ENCODE results near the gene HTRA2. TPM values are rescaled to one million over a fixed set of nuclear protein-coding genes. Genes with fewer than 3 reads are reported as not detected.

HTRA2 gene
- total RNA-seq, 1 experiment from 2014 or later: 24.9 TPM

DNA sequence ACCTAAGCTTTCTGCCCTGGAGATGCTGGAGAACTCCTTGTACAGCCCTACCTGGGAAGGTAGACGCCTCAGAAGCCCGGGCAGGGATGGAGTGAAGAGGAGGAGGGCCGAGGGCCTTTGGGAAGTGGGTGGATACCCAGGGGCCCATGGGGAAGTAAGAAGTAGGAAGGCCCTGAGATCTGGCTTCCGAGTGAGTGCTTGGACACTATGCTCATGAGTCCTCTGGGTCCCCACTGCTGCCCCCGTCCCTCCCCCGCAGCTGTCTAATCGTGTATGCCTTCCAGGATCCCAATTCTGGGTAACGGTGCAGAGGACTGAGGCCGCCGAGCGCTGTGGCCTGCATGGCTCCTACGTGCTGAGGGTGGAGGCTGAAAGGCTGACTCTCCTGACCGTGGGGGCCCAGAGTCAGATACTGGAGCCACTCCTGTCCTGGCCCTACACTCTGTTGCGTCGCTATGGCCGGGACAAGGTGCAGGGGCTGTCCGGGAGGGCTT lies 25.9 kb downstream of the HTRA2 start:
- Histone ChIP-seq H3K4me1 (ENCODE audit: insufficient read depth, low read length) (0 out of 2 replicates have a peak, but pooled peaks cover 5% of the 10 kb centered on the region), H3T11ph (ENCODE audit: low read length) (no peak overlapping the region), H3K4me2 (ENCODE audit: insufficient read depth, insufficient read length, low read length) (peak overlapping the region; percentile 63), H4K20me1 (ENCODE audit: control insufficient read depth, insufficient read depth, insufficient read length) (no peaks in the 10 kb centered on the region), H3K4ac (ENCODE audit: low read depth, low read length) (no peak overlapping the region), H2BK12ac (ENCODE audit: insufficient read length, low read depth, low read length) (no peak overlapping the region), H2BK120ac (ENCODE audit: low read depth, low read length, poor library complexity, severe bottlenecking) (no peak overlapping the region), H3K27me3 (ENCODE audit: insufficient read depth, low read length) (no peaks in the 10 kb centered on the region; the same call in 1 of the 2 replicates), H2BK20ac (ENCODE audit: low read depth, low read length, poor library complexity, severe bottlenecking) (no peak overlapping the region), H2BK15ac (ENCODE audit: low read depth, low read length) (no peak overlapping the region), H3K79me1 (ENCODE audit: insufficient read depth, low read depth, low read length, poor library complexity, severe bottlenecking) (no peaks in the 10 kb centered on the region), H2AK5ac (ENCODE audit: insufficient read length, low read length) (no peak overlapping the region), H3K56ac (ENCODE audit: insufficient read length, low read depth, low read length) (no peak overlapping the region), H3K23me2 (ENCODE audit: insufficient read length, low read depth, low read length, poor library complexity, severe bottlenecking) (peaks cover 20% of the 10 kb centered on the region), H4K91ac (ENCODE audit: insufficient read length, low read depth, low read length) (no peak overlapping the region), H3K18ac (ENCODE audit: insufficient read length, low read depth, low read length) (no peak overlapping the region), H4K8ac (replicated peaks; ENCODE audit: insufficient read length, low read depth, low read length) (no peak overlapping the region), H2BK5ac (ENCODE audit: insufficient read length, low read length) (no peak overlapping the region), H3K9ac (ENCODE audit: extremely low read depth, insufficient read length, low read length) (peak overlapping the region; percentile 26), H3K14ac (ENCODE audit: insufficient read depth, low read length) (no peak overlapping the region), H3K27ac (ENCODE audit: insufficient read length, low read depth, low read length) (no peak overlapping the region), H3K9me3 (ENCODE audit: control insufficient read depth, low read depth, low read length) (no peaks in the 10 kb centered on the region), H4K5ac (ENCODE audit: insufficient read length, low read depth, low read length) (no peak overlapping the region), H3K23ac (ENCODE audit: insufficient read length, low read depth, low read length) (no peak overlapping the region), H3K79me2 (ENCODE audit: insufficient read depth, low read length) (no peaks in the 10 kb centered on the region), H2AFZ (ENCODE audit: low read length) (no peak overlapping the region)
- DNase-seq: no peak
- Mint-ChIP-seq H3K36me3 (ENCODE audit: insufficient read depth in 1 of 3, low read depth in 3 of 3) (peaks cover 0 to 23% (median 15%) of the 10 kb centered on the region in 3 experiments; a peak in 6 of 7 replicates), H3K27ac (no peak overlapping the region), H3K9me3 (no peaks in the 10 kb centered on the region), H3K27me3 (ENCODE audit: low read depth) (peaks cover 51% of the 10 kb centered on the region), H3K4me3 (peak overlapping the region; percentile 92 to 93), H3K4me1 (peaks cover 23 to 29% of the 10 kb centered on the region in 2 experiments)
- WGBS (ENCODE audit: extremely low coverage, insufficient read length, low lambda C conversion rate): no CpG with 5 or more reads among the region's 17 CpGs
- TF ChIP-seq CTCF (conservative IDR thresholded peaks at IDR 0.05): no peak
